GM12878 (cell line): Measurements from ENCODE around the gene RMI2. TPM values are rescaled to one million over a fixed set of nuclear protein-coding genes. Genes with fewer than 3 reads are reported as not detected.

Experiments used
- ATAC-seq: fragments of 200-7000 bp; cut with Tn5 transposase; 3 replicates; pipeline ENCODE4 v1.9.1; 2020; ENCODE audit warnings: mild to moderate bottlenecking, moderate library complexity
- BruUV-seq: library from RNA; stranded (reverse); fragments of 400-500 nt; replicated peaks from 2 replicates; lab custom pipeline; 2021; lab: Mats Ljungman, UMichigan
- CTCF ChIA-PET: fragments of 300-600 bp; sonication (Branson Sonifier 250); formaldehyde crosslinking; extraction: SDS; loops from one replicate; lab custom pipeline; 2021; ENCODE audit warnings: inconsistent platforms; lab: Yijun Ruan, JAX
- POLR2A ChIA-PET: fragments of 350-600 bp; formaldehyde crosslinking; extraction: SDS; loops from one replicate; lab custom pipeline; 2021; ENCODE audit warnings: inconsistent platforms; lab: Charles Lee
- RAD21 ChIA-PET: fragments of 300-600 bp; sonication (Branson Sonifier 250); formaldehyde crosslinking; loops from one replicate; lab custom pipeline; 2023; ENCODE audit warnings: antibody characterized with exemption; ENCODE audit not compliant: unreplicated experiment; lab: Charles Lee
- SMC1A ChIA-PET: fragments of 300-600 bp; sonication (Branson Sonifier 250); formaldehyde crosslinking; loops from one replicate; lab custom pipeline; 2023; ENCODE audit not compliant: unreplicated experiment, uncharacterized antibody; lab: Charles Lee
- DNase-seq: peaks from one replicate; pipeline ENCODE4 v3.0.0-alpha.2; 2011; ENCODE audit warnings: low read depth, low spot score
- FAIRE-seq: peaks from 3 replicates; lab custom pipeline; 2011; peaks lifted over from hg19 to GRCh38; lab: Jason Lieb, UNC
- H2AFZ ChIP-seq: 2 replicates; pipeline ENCODE4 v1.6.0; 2011; ENCODE audit warnings: low read depth, low read length, control low read depth; ENCODE audit not compliant: control insufficient read depth
- H3K27ac ChIP-seq: 2 replicates; pipeline ENCODE4 v1.5.1; 2011; ENCODE audit warnings: control low read depth; ENCODE audit not compliant: control insufficient read depth, insufficient read depth
- H3K27me3 ChIP-seq, 2 experiments: replicated peaks in 1 of 2; 2 replicates each; pipeline versions ENCODE4 v1.6.0 to v1.6.1; 2011; ENCODE audit warnings: low read length in 1 of 2; ENCODE audit not compliant: control insufficient read depth in 2 of 2, insufficient read depth in 2 of 2
- H3K36me3 ChIP-seq, 2 experiments: 2 replicates each; pipeline ENCODE4 v1.5.1; 2011; ENCODE audit warnings: low read length in 1 of 2; ENCODE audit not compliant: control insufficient read depth in 2 of 2, insufficient read depth in 2 of 2
- H3K4me1 ChIP-seq: 2 replicates; pipeline ENCODE4 v1.6.1; 2011; ENCODE audit warnings: mild to moderate bottlenecking, low read length, moderate library complexity, mixed read lengths; ENCODE audit not compliant: control insufficient read depth, insufficient read depth
- H3K4me2 ChIP-seq: 2 replicates; pipeline ENCODE4 v1.6.0; 2011; ENCODE audit warnings: control low read depth; ENCODE audit not compliant: control insufficient read depth, insufficient read depth
- H3K4me3 ChIP-seq: fragments of 200-600 bp; sonication (generic); 2 replicates; pipeline ENCODE4 v1.5.1; 2016
- H3K79me2 ChIP-seq: 2 replicates; pipeline ENCODE4 v1.6.0; 2011; ENCODE audit warnings: low read length; ENCODE audit not compliant: control insufficient read depth, insufficient read depth
- H3K9ac ChIP-seq: 2 replicates; pipeline ENCODE4 v1.8.0; 2011; ENCODE audit warnings: low read length, control low read depth, mixed read lengths; ENCODE audit not compliant: control insufficient read depth, insufficient read depth
- H3K9me3 ChIP-seq: replicated peaks from 3 replicates; pipeline ENCODE4 v1.5.1; 2011; ENCODE audit warnings: mild to moderate bottlenecking, low read length; ENCODE audit not compliant: control insufficient read depth, insufficient read depth
- H4K20me1 ChIP-seq: 2 replicates; pipeline ENCODE4 v1.6.0; 2011; ENCODE audit not compliant: control insufficient read depth, insufficient read depth
- BCL11A ChIP-seq: IDR thresholded peaks from 2 replicates; pipeline ENCODE4 v1.6.1; 2011; ENCODE audit warnings: low read depth, low read length
- BMI1 ChIP-seq: fragments of 450-650 bp; IDR thresholded peaks from 2 replicates; pipeline ENCODE4 v1.6.1; 2016; ENCODE audit warnings: mild to moderate bottlenecking, moderate library complexity, borderline replicate concordance
- KDM1A ChIP-seq: fragments of 200-600 bp; sonication (generic); IDR thresholded peaks from 2 replicates; pipeline ENCODE4 v1.6.1; 2016; ENCODE audit warnings: borderline replicate concordance
- POLR2A ChIP-seq: IDR thresholded peaks from 2 replicates; pipeline ENCODE4 v1.6.1; 2011; ENCODE audit warnings: low read depth, mild to moderate bottlenecking, low read length
- RFX5 ChIP-seq: IDR thresholded peaks from 2 replicates; pipeline ENCODE4 v1.6.1; 2011; ENCODE audit warnings: low read depth, low read length, improper control_type of control experiment
- SMC3 ChIP-seq: IDR thresholded peaks from 2 replicates; pipeline ENCODE4 v1.6.1; 2011; ENCODE audit warnings: low read length, improper control_type of control experiment, borderline replicate concordance
- TCF3 ChIP-seq: IDR thresholded peaks from 2 replicates; pipeline ENCODE4 v1.6.1; 2012; ENCODE audit warnings: low read depth, mild to moderate bottlenecking, low read length, borderline replicate concordance; ENCODE audit not compliant: insufficient read depth
- ZBED1 ChIP-seq: IDR thresholded peaks from 2 replicates; pipeline ENCODE4 v1.6.1; 2016; ENCODE audit warnings: borderline replicate concordance
- WGBS: methylation state at CpG from one replicate; pipeline ENCODE4 v1.1.6; 2016; ENCODE audit warnings: low lambda C conversion rate; ENCODE audit not compliant: insufficient replicate concordance, insufficient coverage; ENCODE audit errors: missing lambda C conversion rate; 5-methylcytosine and 5-hydroxymethylcytosine counted together
- in situ Hi-C: fragments of 300-500 bp; cut with MboI; formaldehyde crosslinking; loops from 9 replicates; pipeline ENCODE4 v1.14.3; 2018; ENCODE audit warnings: mixed read lengths
- intact Hi-C: fragments of 100-400 bp; cut with micrococcal nuclease; formaldehyde crosslinking; loops from one replicate; pipeline ENCODE4 v1.14.2; 2022; ENCODE audit not compliant: unreplicated experiment
- polyA plus RNA-seq, 11 experiments: library from polyadenylated mRNA; depleted of rRNA in 4 of 11; unstranded in 6 of 11; stranded (reverse) in 5 of 11; fragments of >200 nt; fragmentation: Nextera tagmentation in 4 of 11; fragmentation: Illumina TruSeq in 1 of 11; extraction: Ambion mirVana in 4 of 11; extraction: Trizol in 1 of 11; gene quantifications; 1 replicate in 1 of 11; 2 replicates in 10 of 11; pipeline versions ENCODE4 v1.2.1 to v1.2.3, GENCODE V29; 2011 to 2016; ENCODE audit warnings: inconsistent platforms in 2 of 11, missing spikeins in 2 of 11, low read depth in 1 of 11
- total RNA-seq, 4 experiments: library from RNA; depleted of rRNA in 3 of 4; stranded (reverse); fragments of >200 nt in 3 of 4; fragmentation: Illumina TruSeq in 1 of 4; extraction: Trizol in 1 of 4; gene quantifications; 2 replicates each; pipeline versions ENCODE4 v1.2.1 to v1.2.3, GENCODE V29; 2013 to 2021
- TF ChIP-seq, protein P1 (sequence below): fragments of 450-650 bp; IDR thresholded peaks from 2 replicates; pipeline ENCODE4 v1.6.1; 2016; ENCODE audit warnings: mild to moderate bottlenecking
- TF ChIP-seq, protein P2 (sequence below): IDR thresholded peaks from 2 replicates; pipeline ENCODE4 v1.6.1; 2012; ENCODE audit warnings: low read depth, low read length, improper control_type of control experiment
- TF ChIP-seq, protein P3 (sequence below): IDR thresholded peaks from 2 replicates; pipeline ENCODE4 v1.6.1; 2011; ENCODE audit warnings: mild to moderate bottlenecking, low read depth, low read length, moderate library complexity; ENCODE audit not compliant: insufficient replicate concordance

RMI2 gene
- total and polyA plus RNA-seq, 10 of the 15 experiments (the other 5 are each of a cell fraction or from before 2014, with no cell fraction given), result 9.6 to 68.8 (median 32.1) TPM

DNA sequence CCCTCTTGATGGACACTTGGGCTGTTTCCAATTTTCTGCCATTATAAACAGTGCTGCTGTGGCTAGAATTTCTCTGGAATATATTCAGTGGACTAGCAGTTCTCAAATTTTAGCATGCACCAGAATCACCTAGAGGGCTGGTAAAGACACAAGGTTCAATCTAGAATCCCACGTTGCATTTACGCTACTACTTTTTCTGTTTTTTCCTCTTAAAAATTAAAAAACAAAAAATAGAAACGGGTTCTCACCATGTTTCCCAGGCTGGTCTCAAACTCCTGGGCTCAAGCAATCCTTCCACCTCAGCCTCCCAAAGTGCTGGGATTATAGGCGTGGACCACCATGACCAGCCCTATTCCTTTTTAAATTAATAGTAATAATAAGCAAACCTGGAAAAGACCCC is 49.6 kb upstream of the RMI2 start:
- Histone ChIP-seq H3K36me3 (no peaks in the 10 kb centered on the region), H3K27me3 (no peaks in the 10 kb centered on the region), H3K79me2 (no peaks in the 10 kb centered on the region; the same call in 1 of the 2 replicates), H2AFZ (no peak overlapping the region), H4K20me1 (no peaks in the 10 kb centered on the region), H3K4me2 (no peak overlapping the region)
- intact Hi-C loops, result loop anchor here (5.0 kb wide), 2 partner anchors 93 to 218 kb away; no protein-coding TSS in a partner anchor
- no peak for ATAC-seq
- ChIA-PET POLR2A (interaction anchor here (5.3 kb wide), 1 partner anchor 15 kb away, joined by 85 read pairs; no protein-coding TSS in a partner anchor), SMC1A (interaction anchor here (1.0 to 6.5 kb wide), 3 partner anchors 10 to 51 kb away, joined by 3 to 40 read pairs (median 5); no protein-coding TSS in a partner anchor)
- WGBS, result 86% methylated on average over 4 of the region's 4 CpGs
- in situ Hi-C loops, result no loop called here
- TF ChIP-seq BCL11A (no peak), POLR2A (no peak), KDM1A (no peak), SMC3 (no peak), BMI1 (no peak), ZBED1 (no peak), RFX5 (no peak), TCF3 (no peak)
- TF ChIP-seq, protein P1, sequence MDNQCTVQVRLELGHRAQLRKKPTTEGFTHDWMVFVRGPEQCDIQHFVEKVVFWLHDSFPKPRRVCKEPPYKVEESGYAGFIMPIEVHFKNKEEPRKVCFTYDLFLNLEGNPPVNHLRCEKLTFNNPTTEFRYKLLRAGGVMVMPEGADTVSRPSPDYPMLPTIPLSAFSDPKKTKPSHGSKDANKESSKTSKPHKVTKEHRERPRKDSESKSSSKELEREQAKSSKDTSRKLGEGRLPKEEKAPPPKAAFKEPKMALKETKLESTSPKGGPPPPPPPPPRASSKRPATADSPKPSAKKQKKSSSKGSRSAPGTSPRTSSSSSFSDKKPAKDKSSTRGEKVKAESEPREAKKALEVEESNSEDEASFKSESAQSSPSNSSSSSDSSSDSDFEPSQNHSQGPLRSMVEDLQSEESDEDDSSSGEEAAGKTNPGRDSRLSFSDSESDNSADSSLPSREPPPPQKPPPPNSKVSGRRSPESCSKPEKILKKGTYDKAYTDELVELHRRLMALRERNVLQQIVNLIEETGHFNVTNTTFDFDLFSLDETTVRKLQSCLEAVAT, result no peak
- TF ChIP-seq, protein P2, sequence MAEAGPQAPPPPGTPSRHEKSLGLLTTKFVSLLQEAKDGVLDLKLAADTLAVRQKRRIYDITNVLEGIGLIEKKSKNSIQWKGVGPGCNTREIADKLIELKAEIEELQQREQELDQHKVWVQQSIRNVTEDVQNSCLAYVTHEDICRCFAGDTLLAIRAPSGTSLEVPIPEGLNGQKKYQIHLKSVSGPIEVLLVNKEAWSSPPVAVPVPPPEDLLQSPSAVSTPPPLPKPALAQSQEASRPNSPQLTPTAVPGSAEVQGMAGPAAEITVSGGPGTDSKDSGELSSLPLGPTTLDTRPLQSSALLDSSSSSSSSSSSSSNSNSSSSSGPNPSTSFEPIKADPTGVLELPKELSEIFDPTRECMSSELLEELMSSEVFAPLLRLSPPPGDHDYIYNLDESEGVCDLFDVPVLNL, result no peak
- TF ChIP-seq, protein P3, sequence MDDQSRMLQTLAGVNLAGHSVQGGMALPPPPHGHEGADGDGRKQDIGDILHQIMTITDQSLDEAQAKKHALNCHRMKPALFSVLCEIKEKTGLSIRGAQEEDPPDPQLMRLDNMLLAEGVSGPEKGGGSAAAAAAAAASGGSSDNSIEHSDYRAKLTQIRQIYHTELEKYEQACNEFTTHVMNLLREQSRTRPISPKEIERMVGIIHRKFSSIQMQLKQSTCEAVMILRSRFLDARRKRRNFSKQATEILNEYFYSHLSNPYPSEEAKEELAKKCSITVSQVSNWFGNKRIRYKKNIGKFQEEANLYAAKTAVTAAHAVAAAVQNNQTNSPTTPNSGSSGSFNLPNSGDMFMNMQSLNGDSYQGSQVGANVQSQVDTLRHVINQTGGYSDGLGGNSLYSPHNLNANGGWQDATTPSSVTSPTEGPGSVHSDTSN, result no peak
- TF ChIP-seq, all 136 proteins: peak for 0
- no peak overlapping the region for H3K9ac ChIP-seq
- no peak overlapping the region for H3K27ac ChIP-seq
- peaks cover 48% of the 10 kb centered on the region for H3K4me1 ChIP-seq
- CTCF ChIA-PET, result interaction anchor here (0.9 to 7.4 kb wide), 4 partner anchors 14 to 76 kb away, joined by 3 to 104 read pairs (median 46); partner anchors contain the start of gene SOCS1
- BruUV-seq, result no TSS peak
- no peak overlapping the region for H3K4me3 ChIP-seq
- DNase-seq, result no peak
- RAD21 ChIA-PET, result interaction anchor here (2.0 to 6.8 kb wide), 2 partner anchors 15 to 27 kb away, joined by 4 to 206 read pairs; partner anchors contain the start of gene TNP2
- H3K9me3 ChIP-seq, result no peaks in the 10 kb centered on the region
- no peak for FAIRE-seq
